NB4 (cell line): ENCODE data around the gene UBE2M.
"Not testable (repeated sequence)": the region's sequence is repeated elsewhere in the genome, so short reads cannot be mapped to it uniquely, and the experiment has no call there.

Experiments used
- DNase-seq: peaks from one replicate; pipeline ENCODE4 v3.0.0; 2010; ENCODE audit warnings: low read depth
- H3K4me3 ChIP-seq: one replicate; pipeline ENCODE4 v1.5.1; 2011; ENCODE audit warnings: mild to moderate bottlenecking, low read depth, low read length, moderate library complexity
- CTCF ChIP-seq: IDR thresholded peaks from one replicate; pipeline ENCODE4 v1.5.1; 2012; ENCODE audit warnings: low read depth, low read length
- MAX ChIP-seq: IDR thresholded peaks from 2 replicates; pipeline ENCODE4 v1.6.1; 2011; ENCODE audit warnings: low read depth, low read length
- MYC ChIP-seq: IDR thresholded peaks from 2 replicates; pipeline ENCODE4 v1.6.1; 2011; ENCODE audit warnings: low read depth, low read length
- POLR2A ChIP-seq: IDR thresholded peaks from 2 replicates; pipeline ENCODE4 v1.6.1; 2011; ENCODE audit warnings: mild to moderate bottlenecking; ENCODE audit not compliant: insufficient read length; ENCODE audit errors: extremely low read depth

UBE2M gene

GRCh38 chr19:58558066-58558622 is at the start of gene UBE2M:
Gene UBE2M, minus strand, starts transcription at chr19:58558611. Its CDS starts 230 bp downstream, at chr19:58558381.
- H3K4me3 ChIP-seq: peak within 1 kb of the TSS; percentile 89
- peak; percentile 68 for DNase-seq
- no peak for TF ChIP-seq CTCF
- no peak for TF ChIP-seq POLR2A
- no peak for TF ChIP-seq MAX
- TF ChIP-seq MYC: no peak

GRCh38 chr19:58607213-58607612 is 48.8 kb upstream of the UBE2M start:
- DNase-seq: peak; percentile 41
- not testable (repeated sequence) for H3K4me3 ChIP-seq

GRCh38 chr19:58606251-58606896 is 48.0 kb upstream of the UBE2M start:
- H3K4me3 ChIP-seq, DNase-seq: not testable (repeated sequence)

GRCh38 chr19:58586133-58586765 is 27.8 kb upstream of the UBE2M start:
- no peak for DNase-seq
- H3K4me3 ChIP-seq: no peak overlapping the region
- no peak for TF ChIP-seq CTCF
- TF ChIP-seq MAX: no peak
- no peak for TF ChIP-seq POLR2A
- no peak for TF ChIP-seq MYC

GRCh38 chr19:58585442-58586132 is 27.2 kb upstream of the UBE2M start:
- DNase-seq: no peak
- TF ChIP-seq MYC (no peak), MAX (no peak), POLR2A (no peak), CTCF (no peak)

GRCh38 chr19:58584498-58585441 is 26.4 kb upstream of the UBE2M start:
- no peak overlapping the region for H3K4me3 ChIP-seq
- TF ChIP-seq CTCF: no peak
- no peak for TF ChIP-seq POLR2A
- no peak for TF ChIP-seq MYC
- TF ChIP-seq MAX: no peak
- no peak for DNase-seq

More at GRCh38 chr19:58585442-58586132, 27.2 kb upstream of the UBE2M start:
- no peak overlapping the region for H3K4me3 ChIP-seq
